GM12878 (cell line): ENCODE data around the gene PACS1. TPM values are rescaled to one million over a fixed set of nuclear protein-coding genes. Genes with fewer than 3 reads are reported as not detected.

Experiments used
- ATAC-seq: fragments of 200-7000 bp; cut with Tn5 transposase; 3 replicates; pipeline ENCODE4 v1.9.1; 2020; ENCODE audit warnings: mild to moderate bottlenecking, moderate library complexity
- BruUV-seq: library from RNA; stranded (reverse); fragments of 400-500 nt; replicated peaks from 2 replicates; lab custom pipeline; 2021; lab: Mats Ljungman, UMichigan
- CTCF ChIA-PET: fragments of 300-600 bp; sonication (Branson Sonifier 250); formaldehyde crosslinking; extraction: SDS; loops from one replicate; lab custom pipeline; 2021; ENCODE audit warnings: inconsistent platforms; lab: Yijun Ruan, JAX
- POLR2A ChIA-PET: fragments of 350-600 bp; formaldehyde crosslinking; extraction: SDS; loops from one replicate; lab custom pipeline; 2021; ENCODE audit warnings: inconsistent platforms; lab: Charles Lee
- RAD21 ChIA-PET: fragments of 300-600 bp; sonication (Branson Sonifier 250); formaldehyde crosslinking; loops from one replicate; lab custom pipeline; 2023; ENCODE audit warnings: antibody characterized with exemption; ENCODE audit not compliant: unreplicated experiment; lab: Charles Lee
- SMC1A ChIA-PET: fragments of 300-600 bp; sonication (Branson Sonifier 250); formaldehyde crosslinking; loops from one replicate; lab custom pipeline; 2023; ENCODE audit not compliant: unreplicated experiment, uncharacterized antibody; lab: Charles Lee
- DNase-seq: peaks from one replicate; pipeline ENCODE4 v3.0.0-alpha.2; 2011; ENCODE audit warnings: low read depth, low spot score
- FAIRE-seq: peaks from 3 replicates; lab custom pipeline; 2011; peaks lifted over from hg19 to GRCh38; lab: Jason Lieb, UNC
- H2AFZ ChIP-seq: 2 replicates; pipeline ENCODE4 v1.6.0; 2011; ENCODE audit warnings: low read depth, low read length, control low read depth; ENCODE audit not compliant: control insufficient read depth
- H3K27ac ChIP-seq: 2 replicates; pipeline ENCODE4 v1.5.1; 2011; ENCODE audit warnings: control low read depth; ENCODE audit not compliant: control insufficient read depth, insufficient read depth
- H3K27me3 ChIP-seq, 2 experiments: replicated peaks in 1 of 2; 2 replicates each; pipeline versions ENCODE4 v1.6.0 to v1.6.1; 2011; ENCODE audit warnings: low read length in 1 of 2; ENCODE audit not compliant: control insufficient read depth in 2 of 2, insufficient read depth in 2 of 2
- H3K36me3 ChIP-seq, 2 experiments: 2 replicates each; pipeline ENCODE4 v1.5.1; 2011; ENCODE audit warnings: low read length in 1 of 2; ENCODE audit not compliant: control insufficient read depth in 2 of 2, insufficient read depth in 2 of 2
- H3K4me1 ChIP-seq: 2 replicates; pipeline ENCODE4 v1.6.1; 2011; ENCODE audit warnings: mild to moderate bottlenecking, low read length, moderate library complexity, mixed read lengths; ENCODE audit not compliant: control insufficient read depth, insufficient read depth
- H3K4me2 ChIP-seq: 2 replicates; pipeline ENCODE4 v1.6.0; 2011; ENCODE audit warnings: control low read depth; ENCODE audit not compliant: control insufficient read depth, insufficient read depth
- H3K4me3 ChIP-seq: fragments of 200-600 bp; sonication (generic); 2 replicates; pipeline ENCODE4 v1.5.1; 2016
- H3K79me2 ChIP-seq: 2 replicates; pipeline ENCODE4 v1.6.0; 2011; ENCODE audit warnings: low read length; ENCODE audit not compliant: control insufficient read depth, insufficient read depth
- H3K9ac ChIP-seq: 2 replicates; pipeline ENCODE4 v1.8.0; 2011; ENCODE audit warnings: low read length, control low read depth, mixed read lengths; ENCODE audit not compliant: control insufficient read depth, insufficient read depth
- H3K9me3 ChIP-seq: replicated peaks from 3 replicates; pipeline ENCODE4 v1.5.1; 2011; ENCODE audit warnings: mild to moderate bottlenecking, low read length; ENCODE audit not compliant: control insufficient read depth, insufficient read depth
- H4K20me1 ChIP-seq: 2 replicates; pipeline ENCODE4 v1.6.0; 2011; ENCODE audit not compliant: control insufficient read depth, insufficient read depth
- ATF3 ChIP-seq: IDR thresholded peaks from 2 replicates; pipeline ENCODE4 v1.6.1; 2011; ENCODE audit warnings: low read depth, mild to moderate bottlenecking, low read length, moderate library complexity, borderline replicate concordance; ENCODE audit errors: extremely low read depth
- CBX3 ChIP-seq: fragments of 200-600 bp; sonication (generic); IDR thresholded peaks from 2 replicates; pipeline ENCODE4 v1.6.1; 2016; ENCODE audit warnings: low read depth, borderline replicate concordance
- DPF2 ChIP-seq: fragments of 450-650 bp; IDR thresholded peaks from 2 replicates; pipeline ENCODE4 v1.6.1; 2017; ENCODE audit warnings: mild to moderate bottlenecking
- FOXM1 ChIP-seq: IDR thresholded peaks from 2 replicates; pipeline ENCODE4 v1.6.1; 2012; ENCODE audit warnings: low read depth, mild to moderate bottlenecking, inconsistent platforms, low read length, moderate library complexity
- IKZF2 ChIP-seq, 2 experiments: fragments of 450-650 bp; IDR thresholded peaks; 2 replicates each; pipeline ENCODE4 v1.6.1; 2017; ENCODE audit warnings: mild to moderate bottlenecking in 2 of 2, moderate library complexity in 2 of 2
- JUND ChIP-seq: IDR thresholded peaks from 2 replicates; pipeline ENCODE4 v1.6.1; 2012; ENCODE audit warnings: low read depth, mild to moderate bottlenecking, low read length, improper control_type of control experiment, moderate library complexity
- LARP7 ChIP-seq: fragments of 450-650 bp; IDR thresholded peaks from 2 replicates; pipeline ENCODE4 v1.6.1; 2017; ENCODE audit warnings: mild to moderate bottlenecking
- NFXL1 ChIP-seq: fragments of 450-650 bp; IDR thresholded peaks from 2 replicates; pipeline ENCODE4 v1.6.1; 2017; ENCODE audit warnings: antibody characterized with exemption, mild to moderate bottlenecking, borderline replicate concordance
- PRDM15 ChIP-seq: fragments of 450-650 bp; formaldehyde crosslinking; IDR thresholded peaks from 2 replicates; pipeline ENCODE4 v1.4.0; 2020; ENCODE audit warnings: mild to moderate bottlenecking, moderate library complexity
- RAD21 ChIP-seq: IDR thresholded peaks from 2 replicates; pipeline ENCODE4 v1.6.1; 2011; ENCODE audit warnings: mild to moderate bottlenecking, low read depth, low read length, moderate library complexity; ENCODE audit not compliant: insufficient read depth
- RBBP5 ChIP-seq: fragments of 200-600 bp; sonication (generic); conservative IDR thresholded peaks from 2 replicates; pipeline ENCODE4 v1.6.1; 2016
- RELA ChIP-seq: fragments of 450-650 bp; IDR thresholded peaks from 2 replicates; pipeline ENCODE4 v1.8.0; 2014; ENCODE audit warnings: borderline replicate concordance; ENCODE audit not compliant: partially characterized antibody
- SIN3A ChIP-seq: IDR thresholded peaks from 2 replicates; pipeline ENCODE4 v1.6.1; 2012; ENCODE audit warnings: low read depth, low read length, improper control_type of control experiment
- SPI1 ChIP-seq: IDR thresholded peaks from 2 replicates; pipeline ENCODE4 v1.6.1; 2011; ENCODE audit warnings: low read depth, mild to moderate bottlenecking, low read length, moderate library complexity, borderline replicate concordance; ENCODE audit not compliant: insufficient read depth
- STAT1 ChIP-seq: fragments of 450-650 bp; conservative IDR thresholded peaks from 2 replicates; pipeline ENCODE4 v1.6.1; 2014; ENCODE audit warnings: antibody characterized with exemption, mild to moderate bottlenecking
- TCF3 ChIP-seq: IDR thresholded peaks from 2 replicates; pipeline ENCODE4 v1.6.1; 2012; ENCODE audit warnings: low read depth, mild to moderate bottlenecking, low read length, borderline replicate concordance; ENCODE audit not compliant: insufficient read depth
- whole genome bisulfite sequencing: methylation state at CpG from one replicate; pipeline ENCODE4 v1.1.6; 2016; ENCODE audit warnings: low lambda C conversion rate; ENCODE audit not compliant: insufficient replicate concordance, insufficient coverage; ENCODE audit errors: missing lambda C conversion rate; 5-methylcytosine and 5-hydroxymethylcytosine counted together
- in situ Hi-C: fragments of 300-500 bp; cut with MboI; formaldehyde crosslinking; loops from 9 replicates; pipeline ENCODE4 v1.14.3; 2018; ENCODE audit warnings: mixed read lengths
- intact Hi-C: fragments of 100-400 bp; cut with micrococcal nuclease; formaldehyde crosslinking; loops from one replicate; pipeline ENCODE4 v1.14.2; 2022; ENCODE audit not compliant: unreplicated experiment
- polyA plus RNA-seq, 11 experiments: library from polyadenylated mRNA; depleted of rRNA in 4 of 11; unstranded in 6 of 11; stranded (reverse) in 5 of 11; fragments of >200 nt; fragmentation: Nextera tagmentation in 4 of 11; fragmentation: Illumina TruSeq in 1 of 11; extraction: Ambion mirVana in 4 of 11; extraction: Trizol in 1 of 11; gene quantifications; 1 replicate in 1 of 11; 2 replicates in 10 of 11; pipeline versions ENCODE4 v1.2.1 to v1.2.3, GENCODE V29; 2011 to 2016; ENCODE audit warnings: inconsistent platforms in 2 of 11, missing spikeins in 2 of 11, low read depth in 1 of 11
- total RNA-seq, 4 experiments: library from RNA; depleted of rRNA in 3 of 4; stranded (reverse); fragments of >200 nt in 3 of 4; fragmentation: Illumina TruSeq in 1 of 4; extraction: Trizol in 1 of 4; gene quantifications; 2 replicates each; pipeline versions ENCODE4 v1.2.1 to v1.2.3, GENCODE V29; 2013 to 2021
- TF ChIP-seq, protein P1 (sequence below): IDR thresholded peaks from 2 replicates; pipeline ENCODE4 v1.6.1; 2011; ENCODE audit warnings: mild to moderate bottlenecking, low read depth, low read length, moderate library complexity; ENCODE audit not compliant: insufficient replicate concordance

PACS1 gene
- total and polyA plus RNA-seq, 10 of the 15 experiments (the other 5 are each of a cell fraction or from before 2014, with no cell fraction given): 1.1 to 74.3 (median 17.9) TPM

DNA sequence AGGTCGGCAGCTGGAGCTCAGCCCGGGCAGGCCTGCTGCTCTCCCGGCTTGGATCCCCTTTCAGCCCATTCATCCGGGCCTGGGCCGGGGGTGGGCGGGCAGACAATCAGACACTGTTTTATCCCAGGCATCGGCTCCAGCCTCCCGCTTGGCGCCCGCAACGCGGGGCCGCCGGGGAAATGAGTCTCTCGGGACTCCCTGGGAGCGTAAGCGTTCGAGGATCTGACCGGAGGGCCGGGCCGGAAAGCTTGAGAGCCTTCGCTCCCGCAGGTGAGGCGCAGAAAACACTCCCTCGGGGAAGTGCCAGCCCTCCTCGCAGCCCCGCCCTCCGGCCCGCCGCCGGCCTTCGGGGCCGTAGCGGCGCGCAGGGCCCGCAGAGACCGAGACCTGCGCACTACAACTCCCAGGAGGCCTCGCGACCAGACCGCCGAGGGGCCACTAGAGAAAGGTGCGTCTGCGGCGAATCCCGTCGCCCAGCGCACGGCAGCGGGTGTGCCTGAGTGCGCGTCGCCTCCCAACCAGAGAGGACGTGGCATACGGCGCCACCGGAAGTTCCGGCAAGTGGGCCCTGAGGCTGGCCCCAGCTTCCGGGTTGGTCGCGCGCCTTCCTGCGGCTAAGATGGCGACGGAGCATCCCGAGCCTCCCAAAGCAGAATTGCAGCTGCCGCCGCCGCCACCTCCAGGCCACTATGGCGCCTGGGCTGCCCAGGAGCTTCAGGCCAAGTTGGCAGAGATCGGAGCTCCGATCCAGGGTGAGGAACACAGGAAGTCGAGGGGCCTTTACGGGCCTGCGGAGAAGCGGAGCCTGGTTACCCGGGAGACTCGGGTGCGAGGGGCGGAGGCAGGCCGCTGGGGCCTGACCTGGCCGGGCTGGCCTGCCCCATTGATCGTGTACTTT is 18.1 kb upstream of the PACS1 start, which contains the start of gene SF3B2:
SF3B2 (plus strand) TSS at position 599 of the 898 bp plus-strand sequence; CDS start at position 620, 21 bp downstream.
- in situ Hi-C loops (no loop called here), intact Hi-C loops (loop anchor here (5.0 kb wide), 1 partner anchor 195 kb away; the partner anchor contains the start of gene CFL1)
- ATAC-seq (peak; percentile 98), DNase-seq (peak; percentile 96), FAIRE-seq (peak; percentile 98)
- Histone ChIP-seq H3K4me2 (peak within 1 kb of the TSS; percentile 89), H3K4me1 (peaks cover 15% of the 10 kb centered on the region), H3K79me2 (peaks cover 27% of the 10 kb centered on the region), H3K9ac (peak within 1 kb of the TSS; percentile 94), H3K36me3 (peaks cover 9 to 21% of the 10 kb centered on the region in 2 experiments), H4K20me1 (no peaks in the 10 kb centered on the region), H3K9me3 (no peaks in the 10 kb centered on the region), H2AFZ (peak within 1 kb of the TSS; percentile 82), H3K27me3 (no peaks in the 10 kb centered on the region), H3K4me3 (peak within 1 kb of the TSS; percentile 98), H3K27ac (peak within 1 kb of the TSS; percentile 82)
- ChIA-PET CTCF (interaction anchor here (1.0 to 6.4 kb wide), 13 partner anchors 7 to 204 kb away, joined by 3 to 94 read pairs (median 6); partner anchors contain the start of gene MUS81), POLR2A (interaction anchor here (0.6 to 3.5 kb wide), 18 partner anchors 10 to 236 kb away, joined by 3 to 25 read pairs (median 6); partner anchors contain the start of genes BANF1, CCDC85B, EIF1AD and FIBP), SMC1A (interaction anchor here (0.5 to 4.9 kb wide), 13 partner anchors 11 to 260 kb away, joined by 3 to 29 read pairs (median 3); partner anchors contain the start of gene MUS81), RAD21 (interaction anchor here (0.5 to 3.5 kb wide), 11 partner anchors 11 to 170 kb away, joined by 3 to 27 read pairs (median 4); partner anchors contain the start of genes CCDC85B and PACS1)
- 1% methylated on average over 77 of the region's 84 CpGs for WGBS
- BruUV-seq: no TSS peak
- TF ChIP-seq IKZF2 (IDR thresholded peaks at IDR 0.05): peak in 1 of 2 experiments; percentile 19; a peak in 1 of 4 replicates
- TF ChIP-seq STAT1: no peak
- TF ChIP-seq JUND: no peak
- TF ChIP-seq NFXL1: no peak
- peak; percentile 36 for TF ChIP-seq DPF2
- TF ChIP-seq RAD21: no peak
- TF ChIP-seq LARP7: peak; percentile 14; the same call in 1 of the 2 replicates
- TF ChIP-seq RELA: peak; percentile 69
- no peak for TF ChIP-seq TCF3
- no peak for TF ChIP-seq CBX3
- no peak for TF ChIP-seq PRDM15
- TF ChIP-seq FOXM1: no peak
- TF ChIP-seq, protein P1, sequence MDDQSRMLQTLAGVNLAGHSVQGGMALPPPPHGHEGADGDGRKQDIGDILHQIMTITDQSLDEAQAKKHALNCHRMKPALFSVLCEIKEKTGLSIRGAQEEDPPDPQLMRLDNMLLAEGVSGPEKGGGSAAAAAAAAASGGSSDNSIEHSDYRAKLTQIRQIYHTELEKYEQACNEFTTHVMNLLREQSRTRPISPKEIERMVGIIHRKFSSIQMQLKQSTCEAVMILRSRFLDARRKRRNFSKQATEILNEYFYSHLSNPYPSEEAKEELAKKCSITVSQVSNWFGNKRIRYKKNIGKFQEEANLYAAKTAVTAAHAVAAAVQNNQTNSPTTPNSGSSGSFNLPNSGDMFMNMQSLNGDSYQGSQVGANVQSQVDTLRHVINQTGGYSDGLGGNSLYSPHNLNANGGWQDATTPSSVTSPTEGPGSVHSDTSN: no peak
- no peak for TF ChIP-seq ATF3
- no peak for TF ChIP-seq RBBP5
- no peak; the same call in 1 of the 2 replicates for TF ChIP-seq SPI1
- TF ChIP-seq SIN3A: no peak; the same call in none of the 2 replicates
